HEK293 (cell line): ENCODE results near the gene TEX52.

ENCODE experiments used
- CTCF ChIA-PET: fragments of 350-600 bp; formaldehyde crosslinking; extraction: SDS; loops from one replicate; lab custom pipeline; 2021; ENCODE audit warnings: antibody characterized with exemption; lab: Yijun Ruan, JAX
- POLR2A ChIA-PET: fragments of 300-600 bp; formaldehyde crosslinking; extraction: SDS; loops from one replicate; lab custom pipeline; 2020; ENCODE audit warnings: antibody characterized with exemption, inconsistent platforms; lab: Yijun Ruan, JAX
- H3K27ac ChIP-seq: fragments of 200-500 bp; sonication (Bioruptor generic); 2 replicates; pipeline ENCODE4 v1.5.1; 2014; ENCODE audit warnings: low read depth, low read length, control low read depth, inconsistent platforms; ENCODE audit errors: extremely low read depth
- H3K36me3 ChIP-seq, 2 experiments: fragments of 200-500 bp in 1 of 2; sonication (Bioruptor generic) in 1 of 2; 1 replicate in 1 of 2; 2 replicates in 1 of 2; pipeline ENCODE4 v1.5.1; 2014 to 2017; ENCODE audit warnings: inconsistent platforms in 2 of 2, low read length in 2 of 2; ENCODE audit not compliant: control insufficient read depth in 2 of 2, insufficient read depth in 1 of 2
- H3K4me1 ChIP-seq: fragments of 200-500 bp; sonication (Bioruptor generic); 2 replicates; pipeline ENCODE4 v1.5.1; 2014; ENCODE audit warnings: mild to moderate bottlenecking, low read length, inconsistent platforms; ENCODE audit not compliant: control insufficient read depth, insufficient read depth
- H3K4me3 ChIP-seq: 2 replicates; pipeline ENCODE4 v1.5.1; 2011; ENCODE audit warnings: low read depth, mild to moderate bottlenecking, control low read depth, low read length, moderate library complexity
- H3K9me3 ChIP-seq: fragments of 200-500 bp; sonication (Bioruptor generic); 2 replicates; pipeline ENCODE4 v1.5.1; 2014; ENCODE audit warnings: low read depth, low read length, inconsistent platforms; ENCODE audit not compliant: control insufficient read depth, insufficient read depth
- GLI4 ChIP-seq: fragments of 450-650 bp; formaldehyde crosslinking; IDR thresholded peaks from 2 replicates; pipeline ENCODE4 v1.5.1; 2016; ENCODE audit warnings: missing biosample characterization, missing genetic modification characterization
- GLIS1 ChIP-seq: fragments of 450-650 bp; formaldehyde crosslinking; IDR thresholded peaks from 2 replicates; pipeline ENCODE4 v1.5.1; 2016; ENCODE audit warnings: missing biosample characterization, missing genetic modification characterization
- GLIS2 ChIP-seq: fragments of 450-650 bp; formaldehyde crosslinking; IDR thresholded peaks from 2 replicates; pipeline ENCODE4 v1.5.1; 2016; ENCODE audit warnings: missing biosample characterization, missing genetic modification characterization
- IKZF3 ChIP-seq: fragments of 450-650 bp; IDR thresholded peaks from 2 replicates; pipeline ENCODE4 v1.5.0; 2018; ENCODE audit warnings: missing biosample characterization, mild to moderate bottlenecking, missing genetic modification characterization, moderate library complexity
- PATZ1 ChIP-seq: fragments of 450-650 bp; formaldehyde crosslinking; IDR thresholded peaks from 2 replicates; pipeline ENCODE4 v1.5.1; 2016; ENCODE audit warnings: missing biosample characterization, missing genetic modification characterization
- SETDB1 ChIP-seq: IDR thresholded peaks from one replicate; pipeline ENCODE4 v1.6.1; 2017; ENCODE audit warnings: mild to moderate bottlenecking, low read length, moderate library complexity, mixed read lengths; ENCODE audit not compliant: insufficient read length
- ZIC2 ChIP-seq: fragments of 450-650 bp; formaldehyde crosslinking; IDR thresholded peaks from 2 replicates; pipeline ENCODE4 v1.5.1; 2016; ENCODE audit warnings: missing biosample characterization, missing genetic modification characterization
- ZNF23 ChIP-seq: fragments of 450-650 bp; formaldehyde crosslinking; IDR thresholded peaks from 2 replicates; pipeline ENCODE4 v1.5.1; 2016; ENCODE audit warnings: missing biosample characterization, missing genetic modification characterization, borderline replicate concordance
- ZNF248 ChIP-seq: fragments of 450-650 bp; formaldehyde crosslinking; IDR thresholded peaks from 2 replicates; pipeline ENCODE4 v1.5.1; 2017; ENCODE audit warnings: missing biosample characterization, missing genetic modification characterization
- ZNF266 ChIP-seq: fragments of 450-650 bp; formaldehyde crosslinking; IDR thresholded peaks from 2 replicates; pipeline ENCODE4 v1.5.1; 2016; ENCODE audit warnings: missing biosample characterization, missing genetic modification characterization, low read depth
- ZNF280C ChIP-seq: fragments of 450-650 bp; formaldehyde crosslinking; IDR thresholded peaks from 2 replicates; pipeline ENCODE4 v1.5.1; 2016; ENCODE audit warnings: missing biosample characterization, missing genetic modification characterization
- ZNF37A ChIP-seq: fragments of 450-650 bp; IDR thresholded peaks from 2 replicates; pipeline ENCODE4 v1.5.1; 2018; ENCODE audit warnings: missing biosample characterization, missing genetic modification characterization
- ZNF394 ChIP-seq: fragments of 450-650 bp; formaldehyde crosslinking; IDR thresholded peaks from 2 replicates; pipeline ENCODE4 v1.5.1; 2016; ENCODE audit warnings: missing biosample characterization, missing genetic modification characterization, mild to moderate bottlenecking, moderate library complexity, borderline replicate concordance
- ZNF433 ChIP-seq: fragments of 450-650 bp; formaldehyde crosslinking; IDR thresholded peaks from 2 replicates; pipeline ENCODE4 v1.5.1; 2016; ENCODE audit warnings: missing biosample characterization, missing genetic modification characterization, low read depth
- ZNF548 ChIP-seq: fragments of 450-650 bp; formaldehyde crosslinking; IDR thresholded peaks from 2 replicates; pipeline ENCODE4 v1.5.1; 2016; ENCODE audit warnings: missing biosample characterization, missing genetic modification characterization
- ZNF560 ChIP-seq: fragments of 450-650 bp; formaldehyde crosslinking; IDR thresholded peaks from 2 replicates; pipeline ENCODE4 v1.5.1; 2017; ENCODE audit warnings: missing biosample characterization, missing genetic modification characterization, borderline replicate concordance
- ZNF610 ChIP-seq: fragments of 450-650 bp; formaldehyde crosslinking; IDR thresholded peaks from 2 replicates; pipeline ENCODE4 v1.5.1; 2016; ENCODE audit warnings: missing biosample characterization, missing genetic modification characterization, borderline replicate concordance
- ZNF704 ChIP-seq: fragments of 450-650 bp; formaldehyde crosslinking; IDR thresholded peaks from 2 replicates; pipeline ENCODE4 v1.5.1; 2016; ENCODE audit warnings: missing biosample characterization, missing genetic modification characterization
- ZNF76 ChIP-seq: fragments of 450-650 bp; formaldehyde crosslinking; IDR thresholded peaks from 2 replicates; pipeline ENCODE4; 2016; ENCODE audit warnings: low read depth, missing biosample characterization, missing genetic modification characterization, borderline replicate concordance

The TEX52 gene

GRCh38 chr12:2851931-2852330 lies 4.9 kb downstream of the TEX52 start:
- Histone ChIP-seq H3K27ac (no peak overlapping the region), H3K36me3 (peaks cover 0 to 2% of the 10 kb centered on the region in 2 experiments; a peak in 2 of 3 replicates), H3K9me3 (no peaks in the 10 kb centered on the region), H3K4me3 (no peak overlapping the region), H3K4me1 (no peaks in the 10 kb centered on the region)
- CTCF ChIA-PET = interaction anchor here (0.7 to 1.4 kb wide), 4 partner anchors 9 to 459 kb away, joined by 3 to 10 read pairs (median 4); no protein-coding TSS in a partner anchor
- no peak for TF ChIP-seq ZNF433 (tag by site-specific recombination)
- no peak for TF ChIP-seq ZNF76
- TF ChIP-seq ZNF560 (tag by site-specific recombination) = no peak
- no peak for TF ChIP-seq ZNF266 (tag by site-specific recombination)
- no peak for TF ChIP-seq ZNF37A (tag by site-specific recombination)
- no peak for TF ChIP-seq ZNF610 (tag by site-specific recombination)
- no peak for TF ChIP-seq ZNF394 (tag by site-specific recombination)
- no peak for TF ChIP-seq SETDB1
- TF ChIP-seq ZNF704 (tag by site-specific recombination) = no peak
- no peak for TF ChIP-seq IKZF3 (tag by site-specific recombination)
- no peak for TF ChIP-seq ZNF248 (tag by site-specific recombination)
- TF ChIP-seq ZNF23 (tag by site-specific recombination) = no peak
- no peak for TF ChIP-seq GLIS2 (tag by site-specific recombination)
- no peak for TF ChIP-seq GLI4 (tag by site-specific recombination)
- TF ChIP-seq ZNF548 (tag by site-specific recombination) = no peak
- POLR2A ChIA-PET = no interaction called here

GRCh38 chr12:2845280-2845679 lies 11.6 kb downstream of the TEX52 start:
- CTCF ChIA-PET = interaction anchor here (0.6 to 3.3 kb wide), 16 partner anchors 9 to 219 kb away, joined by 3 to 20 read pairs (median 4); partner anchors contain the start of genes NRIP2 and TEX52
- no peak overlapping the region for H3K27ac ChIP-seq

More at GRCh38 chr12:2845280-2845679, 11.6 kb downstream of the TEX52 start:
- no peaks in the 10 kb centered on the region for H3K9me3 ChIP-seq
- POLR2A ChIA-PET = interaction anchor here (0.5 to 1.5 kb wide), 4 partner anchors 9 to 111 kb away, joined by 3 to 7 read pairs (median 4); partner anchors contain the start of gene TEX52
- H3K4me1 ChIP-seq = no peaks in the 10 kb centered on the region
- H3K4me3 ChIP-seq = no peak overlapping the region
- TF ChIP-seq ZIC2 (tag by site-specific recombination) = peak; percentile 65
- no peak for TF ChIP-seq ZNF610 (tag by site-specific recombination)
- no peak for TF ChIP-seq ZNF280C (tag by site-specific recombination)
- 0 out of 2 replicates have a peak, but pooled peaks have one; percentile 8 for TF ChIP-seq PATZ1 (tag by site-specific recombination)
- peak; percentile 72 for TF ChIP-seq GLIS1 (tag by site-specific recombination)
- peaks cover 0 to 5% of the 10 kb centered on the region in 2 experiments; a peak in 2 of 3 replicates for H3K36me3 ChIP-seq
